PC-9 (cell line): ENCODE results near the gene CARMIL1. TPM values are rescaled to one million over a fixed set of nuclear protein-coding genes. Genes with fewer than 3 reads are reported as not detected.
A peak's percentile ranks its signal among the peaks of the same experiment; 100 is the strongest.

Source experiments
- BruUV-seq: library from RNA; stranded (reverse); fragments of 400-500 nt; replicated peaks from 2 replicates; lab custom pipeline; 2021; lab: Mats Ljungman, UMichigan
- CTCF ChIA-PET: fragments of 300-600 bp; sonication (Branson Sonifier 250); formaldehyde crosslinking; loops from one replicate; lab custom pipeline; 2022; ENCODE audit warnings: antibody characterized with exemption; lab: Charles Lee
- POLR2A ChIA-PET: fragments of 300-600 bp; sonication (Branson Sonifier 250); formaldehyde crosslinking; loops from one replicate; lab custom pipeline; 2022; ENCODE audit warnings: antibody characterized with exemption; ENCODE audit not compliant: unreplicated experiment; lab: Charles Lee
- DNase-seq, 2 experiments: peaks; one replicate each; pipeline versions ENCODE4 v3.0.0 to v3.0.0-alpha.2; 2015 to 2022; ENCODE audit warnings: mixed read lengths in 1 of 2
- H2AFZ ChIP-seq: fragments of 200-600 bp; sonication (generic); 2 replicates; pipeline ENCODE4 v1.8.1; 2017; ENCODE audit warnings: antibody characterized with exemption
- H3F3A ChIP-seq: fragments of 200-600 bp; sonication (generic); 2 replicates; pipeline ENCODE4 v1.8.1; 2017; ENCODE audit warnings: antibody characterized with exemption, mild to moderate bottlenecking, low read depth; ENCODE audit not compliant: insufficient read depth
- H3K27ac ChIP-seq: fragments of 200-600 bp; sonication (generic); 2 replicates; pipeline ENCODE4 v1.6.1; 2016; ENCODE audit warnings: mixed run types
- H3K27me3 ChIP-seq: fragments of 200-600 bp; sonication (generic); 2 replicates; pipeline ENCODE4 v1.6.1; 2016; ENCODE audit warnings: low read depth, mixed run types; ENCODE audit not compliant: insufficient read depth
- H3K36me3 ChIP-seq: fragments of 200-600 bp; sonication (generic); 2 replicates; pipeline ENCODE4 v1.6.1; 2016; ENCODE audit warnings: low read depth, mixed run types
- H3K4me1 ChIP-seq: fragments of 200-600 bp; sonication (generic); replicated peaks from 2 replicates; pipeline ENCODE4 v1.6.1; 2016; ENCODE audit warnings: mixed run types; ENCODE audit not compliant: insufficient read depth
- H3K4me2 ChIP-seq: fragments of 200-600 bp; sonication (generic); 2 replicates; pipeline ENCODE4 v1.6.1; 2017; ENCODE audit warnings: mixed run types
- H3K4me3 ChIP-seq: fragments of 200-600 bp; sonication (generic); 2 replicates; pipeline ENCODE4 v1.6.1; 2016; ENCODE audit warnings: mixed run types
- H3K79me2 ChIP-seq: fragments of 200-600 bp; sonication (generic); 2 replicates; pipeline ENCODE4 v1.6.1; 2017; ENCODE audit warnings: low read depth, mixed run types
- H3K9me2 ChIP-seq: fragments of 200-600 bp; sonication (generic); 2 replicates; pipeline ENCODE4 v1.8.1; 2017; ENCODE audit warnings: mild to moderate bottlenecking; ENCODE audit not compliant: insufficient read depth
- H3K9me3 ChIP-seq: fragments of 200-600 bp; sonication (generic); 2 replicates; pipeline ENCODE4 v1.8.1; 2016; ENCODE audit warnings: low read depth; ENCODE audit not compliant: insufficient read depth
- H4K20me1 ChIP-seq: fragments of 200-600 bp; sonication (generic); 2 replicates; pipeline ENCODE4 v1.8.1; 2017; ENCODE audit not compliant: insufficient read depth
- EZH2 ChIP-seq: fragments of 200-600 bp; sonication (generic); IDR thresholded peaks from 2 replicates; pipeline ENCODE4 v1.8.0; 2017; ENCODE audit warnings: antibody characterized with exemption, low read depth
- intact Hi-C: fragments of 100-400 bp; cut with micrococcal nuclease; formaldehyde crosslinking; loops from one replicate; pipeline ENCODE4 v1.10.0; 2022; ENCODE audit not compliant: unreplicated experiment
- total RNA-seq: library from RNA; stranded (reverse); gene quantifications from 2 replicates; pipeline ENCODE4 v1.2.3, GENCODE V29; 2021
- TF ChIP-seq, protein P1 (sequence below): fragments of 200-600 bp; sonication (generic); conservative IDR thresholded peaks from 2 replicates; pipeline ENCODE4 v1.6.1; 2017; ENCODE audit warnings: mixed run types, antibody characterized with exemption, mild to moderate bottlenecking, moderate library complexity

The CARMIL1 gene
- total RNA-seq, 1 experiment from 2014 or later, result 33.1 TPM

DNA sequence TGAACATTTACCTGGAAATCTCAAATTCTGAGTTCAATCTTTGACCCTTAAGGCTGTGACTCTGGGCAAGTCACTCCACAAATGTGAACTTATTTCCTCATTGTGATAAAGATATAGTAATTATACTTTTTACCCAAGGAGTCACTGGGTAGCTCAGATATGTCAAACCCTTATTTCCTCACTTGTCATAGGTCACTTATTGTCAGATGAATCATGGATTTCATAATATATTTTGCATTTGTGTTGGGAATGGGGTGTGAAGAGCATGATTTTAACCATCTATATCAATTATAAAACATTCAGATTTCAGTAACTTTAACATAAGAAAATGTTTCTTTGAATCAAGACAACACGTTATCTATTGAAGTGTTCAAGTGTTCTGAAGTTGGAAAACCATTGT, 3.7 kb upstream of the CARMIL1 start:
- intact Hi-C loops, result no loop called here
- H3K9me3 ChIP-seq, result no peaks in the 10 kb centered on the region

DNA sequence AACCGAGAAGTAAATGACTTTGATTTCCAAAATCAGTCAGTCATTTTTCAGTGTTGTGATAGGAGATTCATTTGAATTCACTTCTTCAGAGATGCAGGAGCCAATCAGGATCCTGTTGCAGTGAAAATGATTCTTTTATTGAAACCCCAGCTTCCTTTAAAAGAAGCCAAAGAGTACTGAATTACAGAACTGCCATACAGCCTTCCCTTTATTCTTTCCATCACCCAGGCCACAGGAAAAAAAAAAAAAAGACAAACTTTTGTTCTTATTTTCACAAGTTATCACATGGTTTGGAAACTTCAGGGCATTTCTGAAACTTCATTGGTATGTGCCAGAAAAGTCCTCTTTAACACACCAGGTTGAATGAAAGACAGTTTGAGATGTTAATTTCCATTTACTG, 1.8 kb upstream of the CARMIL1 start:
- peaks cover 22% of the 10 kb centered on the region for H3K79me2 ChIP-seq
- DNase-seq, result no peak
- TF ChIP-seq, protein P1, sequence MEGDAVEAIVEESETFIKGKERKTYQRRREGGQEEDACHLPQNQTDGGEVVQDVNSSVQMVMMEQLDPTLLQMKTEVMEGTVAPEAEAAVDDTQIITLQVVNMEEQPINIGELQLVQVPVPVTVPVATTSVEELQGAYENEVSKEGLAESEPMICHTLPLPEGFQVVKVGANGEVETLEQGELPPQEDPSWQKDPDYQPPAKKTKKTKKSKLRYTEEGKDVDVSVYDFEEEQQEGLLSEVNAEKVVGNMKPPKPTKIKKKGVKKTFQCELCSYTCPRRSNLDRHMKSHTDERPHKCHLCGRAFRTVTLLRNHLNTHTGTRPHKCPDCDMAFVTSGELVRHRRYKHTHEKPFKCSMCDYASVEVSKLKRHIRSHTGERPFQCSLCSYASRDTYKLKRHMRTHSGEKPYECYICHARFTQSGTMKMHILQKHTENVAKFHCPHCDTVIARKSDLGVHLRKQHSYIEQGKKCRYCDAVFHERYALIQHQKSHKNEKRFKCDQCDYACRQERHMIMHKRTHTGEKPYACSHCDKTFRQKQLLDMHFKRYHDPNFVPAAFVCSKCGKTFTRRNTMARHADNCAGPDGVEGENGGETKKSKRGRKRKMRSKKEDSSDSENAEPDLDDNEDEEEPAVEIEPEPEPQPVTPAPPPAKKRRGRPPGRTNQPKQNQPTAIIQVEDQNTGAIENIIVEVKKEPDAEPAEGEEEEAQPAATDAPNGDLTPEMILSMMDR, result no peak
- TF ChIP-seq EZH2, result no peak
- H3K27ac ChIP-seq, result no peak overlapping the region
- no peak overlapping the region for H3K4me3 ChIP-seq
- H3F3A ChIP-seq, result 0 out of 2 replicates have a peak, but pooled peaks cover 6% of the 10 kb centered on the region
- H3K27me3 ChIP-seq, result no peaks in the 10 kb centered on the region
- no peaks in the 10 kb centered on the region for H3K36me3 ChIP-seq
- H2AFZ ChIP-seq, result peak overlapping the region; percentile 96; the same call in 1 of the 2 replicates
- no peaks in the 10 kb centered on the region for H3K9me2 ChIP-seq
- intact Hi-C loops, result no loop called here
- peak overlapping the region; percentile 88; the same call in 1 of the 2 replicates for H3K4me2 ChIP-seq
- no TSS peak for BruUV-seq
- CTCF ChIA-PET, result interaction anchor here (0.7 kb wide), 1 partner anchor 1360 kb away, joined by 4 read pairs; no protein-coding TSS in a partner anchor
- POLR2A ChIA-PET, result interaction anchor here (0.7 kb wide), 1 partner anchor 25 kb away, joined by 20 read pairs; no protein-coding TSS in a partner anchor
- H3K4me1 ChIP-seq, result peaks cover 21% of the 10 kb centered on the region
- H3K9me3 ChIP-seq, result no peaks in the 10 kb centered on the region
- H4K20me1 ChIP-seq, result no peaks in the 10 kb centered on the region

More for the DNA sequence above, 3.7 kb upstream of the CARMIL1 start:
- peaks cover 18% of the 10 kb centered on the region for H3K4me1 ChIP-seq
- H3K9me2 ChIP-seq, result no peaks in the 10 kb centered on the region
- H3K27ac ChIP-seq, result no peak overlapping the region
- BruUV-seq, result no TSS peak
- H3K36me3 ChIP-seq, result no peaks in the 10 kb centered on the region
- no peaks in the 10 kb centered on the region for H4K20me1 ChIP-seq
- 0 out of 2 replicates have a peak, but pooled peaks cover 6% of the 10 kb centered on the region for H3F3A ChIP-seq
- H3K4me3 ChIP-seq, result no peak overlapping the region
- TF ChIP-seq, protein P1, result no peak
- no peak for TF ChIP-seq EZH2
- no peak for DNase-seq
- ChIA-PET CTCF (no interaction called here), POLR2A (interaction anchor here (0.6 kb wide), 1 partner anchor 755 kb away, joined by 4 read pairs; no protein-coding TSS in a partner anchor)
- H2AFZ ChIP-seq, result no peak overlapping the region
- peaks cover 10% of the 10 kb centered on the region for H3K79me2 ChIP-seq
- no peak overlapping the region for H3K4me2 ChIP-seq
- H3K27me3 ChIP-seq, result no peaks in the 10 kb centered on the region

DNA sequence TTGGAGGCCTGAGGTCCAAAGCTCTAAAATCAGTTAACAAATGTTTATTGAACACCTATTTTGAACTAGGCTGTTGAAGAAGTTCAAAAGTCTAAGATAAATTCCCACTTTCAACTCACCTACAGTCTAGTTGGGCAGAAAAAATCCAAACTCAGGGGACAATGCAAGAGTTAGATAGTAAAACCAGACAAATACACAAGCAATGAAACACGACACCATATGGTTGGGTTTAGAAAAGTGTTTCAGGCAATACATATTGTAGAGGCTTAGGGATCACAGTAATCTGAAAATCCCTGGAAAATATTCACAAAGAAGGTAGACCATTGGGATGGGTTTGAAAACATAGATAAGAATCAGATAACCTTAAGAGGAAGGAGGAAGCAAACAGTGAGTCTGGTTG, 1.3 kb upstream of the CARMIL1 start:
- no peaks in the 10 kb centered on the region for H3K36me3 ChIP-seq
- ChIA-PET CTCF (interaction anchor here (0.6 to 1.9 kb wide), 3 partner anchors 15 to 1361 kb away, joined by 4 to 17 read pairs (median 12); no protein-coding TSS in a partner anchor), POLR2A (interaction anchor here (0.7 kb wide), 1 partner anchor 25 kb away, joined by 20 read pairs; no protein-coding TSS in a partner anchor)
- peaks cover 21% of the 10 kb centered on the region for H3K4me1 ChIP-seq
- DNase-seq, result no peak
- H3K4me2 ChIP-seq, result peak overlapping the region; percentile 88
- intact Hi-C loops, result loop anchor here (1.0 kb wide), 1 partner anchor 212 kb away; no protein-coding TSS in a partner anchor
- H3K27ac ChIP-seq, result peak overlapping the region; percentile 62
- no peaks in the 10 kb centered on the region for H3K27me3 ChIP-seq
- BruUV-seq, result no TSS peak
- H4K20me1 ChIP-seq, result no peaks in the 10 kb centered on the region
- peaks cover 25% of the 10 kb centered on the region for H3K79me2 ChIP-seq
- no peaks in the 10 kb centered on the region for H3K9me3 ChIP-seq
- 0 out of 2 replicates have a peak, but pooled peaks cover 6% of the 10 kb centered on the region for H3F3A ChIP-seq
- H2AFZ ChIP-seq, result peak overlapping the region; percentile 96
- H3K4me3 ChIP-seq, result peak overlapping the region; percentile 96; the same call in 1 of the 2 replicates
- H3K9me2 ChIP-seq, result no peaks in the 10 kb centered on the region
- TF ChIP-seq EZH2, result no peak
- TF ChIP-seq, protein P1, result no peak
